Measurements from ENCODE around the gene NRIP1.

DNA sequence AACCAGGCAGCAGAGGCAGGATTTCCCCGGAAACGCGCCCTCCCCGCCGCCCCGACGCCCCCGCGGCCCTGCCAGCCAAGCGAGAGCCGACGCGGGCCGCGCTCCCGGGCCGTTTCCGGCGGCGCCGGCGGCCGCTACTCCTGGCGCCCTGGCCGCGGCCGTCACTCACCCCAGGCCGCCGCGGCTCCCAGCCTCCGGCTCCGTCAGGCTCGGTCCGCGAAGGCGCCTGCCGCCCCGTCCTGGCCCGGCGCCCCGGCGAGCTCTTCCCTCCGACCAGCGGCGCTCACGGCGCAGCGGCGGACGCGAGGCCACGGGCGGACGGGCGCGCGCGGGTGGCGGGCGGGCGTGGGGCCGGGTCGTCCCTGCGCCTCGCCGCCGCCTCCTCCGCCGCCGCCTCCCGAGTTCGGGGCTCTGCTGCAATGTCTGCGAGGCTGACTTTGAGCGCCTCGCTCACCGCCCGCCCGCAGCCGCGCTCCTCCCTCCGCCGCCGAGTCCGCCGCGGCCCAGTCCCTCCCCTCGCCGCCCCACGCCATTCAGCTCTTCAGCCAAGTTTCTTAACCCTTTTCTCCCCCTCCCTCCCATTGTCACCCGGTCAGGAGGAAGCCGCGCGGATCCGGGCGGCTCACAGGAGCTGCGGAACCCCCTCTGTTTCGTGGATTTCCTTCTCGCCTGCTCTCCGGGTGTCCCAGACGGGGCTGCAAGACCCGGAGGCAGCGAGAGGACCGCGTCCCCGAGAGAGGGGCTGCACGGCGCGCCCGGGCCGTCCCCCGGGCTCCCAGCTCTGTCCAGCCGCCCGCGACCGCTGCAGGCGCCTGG is at the start of gene NRIP1:
- TF ChIP-seq, protein P1, sequence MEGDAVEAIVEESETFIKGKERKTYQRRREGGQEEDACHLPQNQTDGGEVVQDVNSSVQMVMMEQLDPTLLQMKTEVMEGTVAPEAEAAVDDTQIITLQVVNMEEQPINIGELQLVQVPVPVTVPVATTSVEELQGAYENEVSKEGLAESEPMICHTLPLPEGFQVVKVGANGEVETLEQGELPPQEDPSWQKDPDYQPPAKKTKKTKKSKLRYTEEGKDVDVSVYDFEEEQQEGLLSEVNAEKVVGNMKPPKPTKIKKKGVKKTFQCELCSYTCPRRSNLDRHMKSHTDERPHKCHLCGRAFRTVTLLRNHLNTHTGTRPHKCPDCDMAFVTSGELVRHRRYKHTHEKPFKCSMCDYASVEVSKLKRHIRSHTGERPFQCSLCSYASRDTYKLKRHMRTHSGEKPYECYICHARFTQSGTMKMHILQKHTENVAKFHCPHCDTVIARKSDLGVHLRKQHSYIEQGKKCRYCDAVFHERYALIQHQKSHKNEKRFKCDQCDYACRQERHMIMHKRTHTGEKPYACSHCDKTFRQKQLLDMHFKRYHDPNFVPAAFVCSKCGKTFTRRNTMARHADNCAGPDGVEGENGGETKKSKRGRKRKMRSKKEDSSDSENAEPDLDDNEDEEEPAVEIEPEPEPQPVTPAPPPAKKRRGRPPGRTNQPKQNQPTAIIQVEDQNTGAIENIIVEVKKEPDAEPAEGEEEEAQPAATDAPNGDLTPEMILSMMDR (IDR thresholded peaks at IDR 0.05): no peak
- TF ChIP-seq POLR2A (IDR thresholded peaks at IDR 0.05) (peak; percentile 53 to 66), EP300 (IDR thresholded peaks at IDR 0.05) (no peak), POLR2AphosphoS5 (IDR thresholded peaks at IDR 0.05) (peak; percentile 71 to 92 (median 91))
